Posterior vena cava (tissue), 2 donors: Measurements from ENCODE around the gene FNDC4. TPM values are rescaled to one million over a fixed set of nuclear protein-coding genes. Genes with fewer than 3 reads are reported as not detected.

Experiments used
- DNase-seq: peaks from one replicate; pipeline ENCODE4 v3.0.0-alpha.2; 2020; ENCODE audit warnings: low spot score
- intact Hi-C, 2 donors: fragments of 100-400 bp; cut with DNase I; formaldehyde crosslinking; loops; one replicate each; pipeline versions ENCODE4 v1.14.1 to v1.14.2; 2022 to 2023
- total RNA-seq, 2 donors: library from RNA; stranded (reverse); fragmentation: NEBNext Ultra II Directional; extraction: Animal tissue kit (Norgen Biotek cat#: 25700); gene quantifications; one replicate each; pipeline ENCODE4 v1.2.1, GENCODE V29; 2021
- donor health status: DM: yes; HTN: yes; CAD: no.
- donor health status: DM: yes; HTN: yes; CAD: no.

Gene FNDC4
- total RNA-seq, 2 donors from 2014 or later: 11.7 to 22.1 TPM

- intact Hi-C loops: loop anchor here in 1 of 2 donors (10.0 kb wide), 1 partner anchor 88 kb away; the partner anchor contains the start of gene ZNF512
- DNase-seq: peak; percentile 41
Observed at GRCh38 chr2:27496357-27497287, 1.6 kb upstream of the FNDC4 start, which contains the start of gene GCKR. Gene GCKR, plus strand, starts transcription at chr2:27496839. Its CDS starts 66 bp downstream, at chr2:27496905.

- DNase-seq: no peak
- intact Hi-C loops: loop anchor here in 1 of 2 donors (10.0 kb wide), 1 partner anchor 89 kb away; the partner anchor contains the start of gene ZNF512
Observed at GRCh38 chr2:27495840-27496356, 898 bp upstream of the FNDC4 start.

DNA sequence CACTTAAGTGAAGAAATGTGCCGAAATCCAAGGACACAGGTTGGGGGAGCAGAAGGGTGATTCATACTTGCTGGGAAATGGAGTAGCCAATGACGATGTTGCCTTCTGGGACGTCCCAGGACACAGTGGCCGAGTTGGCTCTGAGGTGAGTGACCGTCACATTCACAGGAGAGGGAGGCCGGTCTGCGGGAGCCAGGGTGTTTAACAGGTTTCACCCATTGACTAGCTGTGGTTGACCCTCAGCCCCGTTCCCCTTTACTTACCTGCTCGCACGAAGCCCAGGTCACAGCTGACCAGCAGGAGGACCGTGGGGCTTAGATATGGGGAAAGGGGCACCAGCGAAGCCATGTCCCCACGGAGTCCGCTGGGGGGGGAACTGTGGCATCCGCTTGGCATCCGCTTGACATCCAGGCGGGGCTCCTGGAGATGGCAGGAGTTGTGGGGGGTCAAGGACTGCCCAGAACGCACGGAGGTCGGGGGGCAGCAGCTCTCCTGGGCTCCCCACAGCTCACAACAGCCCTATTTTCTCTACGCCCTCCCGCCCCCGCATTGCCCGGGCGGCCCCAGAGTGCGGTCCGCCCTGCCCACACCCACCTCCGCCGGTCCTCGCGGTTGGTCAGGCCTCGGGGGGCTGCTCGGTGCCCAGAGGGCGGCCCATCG is 586 bp downstream of the FNDC4 start:
- peak; percentile 85 for DNase-seq
- intact Hi-C loops: loop anchor here in 1 of 2 donors (10.0 kb wide), 1 partner anchor 90 kb away; the partner anchor contains the start of gene ZNF512

DNA sequence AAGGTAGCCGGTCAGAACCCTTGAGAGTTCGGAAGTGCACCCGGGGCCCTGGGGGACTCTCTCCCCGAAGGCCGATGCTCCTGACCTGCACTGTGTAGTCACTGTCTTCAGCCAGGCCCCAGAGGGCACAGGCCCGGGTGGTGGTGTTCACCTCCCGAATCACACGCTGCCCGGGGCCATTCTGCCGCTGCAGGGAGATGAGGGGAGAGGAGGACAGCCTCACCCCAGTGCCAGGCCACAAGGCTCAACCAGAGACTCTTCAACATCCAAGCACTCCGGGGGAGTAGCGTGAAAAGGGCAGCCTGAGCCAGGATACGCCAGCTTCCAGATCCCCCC is 1.1 kb downstream of the FNDC4 start:
- DNase-seq: peak; percentile 78

GRCh38 chr2:27492557-27492956 is 2.4 kb downstream of the FNDC4 start:
- intact Hi-C loops: loop anchor here in 1 of 2 donors (10.0 kb wide), 1 partner anchor 92 kb away; the partner anchor contains the start of gene ZNF512

More for the DNA sequence above, 1.1 kb downstream of the FNDC4 start:
- intact Hi-C loops: loop anchor here in 1 of 2 donors (10.0 kb wide), 1 partner anchor 91 kb away; the partner anchor contains the start of gene ZNF512

GRCh38 chr2:27489498-27490397 is 5.3 kb downstream of the FNDC4 start, which contains the start of gene IFT172:
Gene IFT172, minus strand, starts transcription at chr2:27489743. Its CDS starts 90 bp downstream, at chr2:27489653.
- intact Hi-C loops: loop anchor here in 1 of 2 donors (10.0 kb wide), 1 partner anchor 95 kb away; the partner anchor contains the start of gene ZNF512
- DNase-seq: peak; percentile 99

More at GRCh38 chr2:27492557-27492956, 2.4 kb downstream of the FNDC4 start:
- no peak for DNase-seq

- intact Hi-C loops: no loop called here
- DNase-seq: peak; percentile 37
Observed at GRCh38 chr2:27489118-27489497, 5.9 kb downstream of the FNDC4 start.

- intact Hi-C loops: no loop called here
- no peak for DNase-seq
Observed at GRCh38 chr2:27485496-27485895, 9.5 kb downstream of the FNDC4 start.

DNA sequence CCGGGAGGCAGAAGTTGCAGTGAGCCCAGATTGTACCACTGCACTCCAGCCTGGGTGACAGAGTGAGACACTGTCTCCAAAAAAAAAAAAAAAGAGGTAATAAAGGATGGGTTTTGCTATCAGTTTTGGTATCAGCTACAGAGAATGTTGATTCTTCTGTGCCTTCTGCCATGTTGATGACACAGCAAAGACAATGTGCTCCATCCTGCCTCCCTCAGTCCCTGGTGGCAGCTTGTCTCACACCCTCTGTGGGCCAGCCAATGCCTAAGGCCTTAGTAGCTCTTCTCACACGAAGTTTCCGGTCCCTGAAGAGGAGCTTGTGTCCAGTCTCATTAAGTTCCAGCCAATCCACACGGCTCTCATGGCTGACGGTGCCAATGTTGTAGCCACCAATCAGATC is 23.0 kb downstream of the FNDC4 start:
- intact Hi-C loops: no loop called here
- DNase-seq: no peak

- intact Hi-C loops: no loop called here
- no peak for DNase-seq
Observed at GRCh38 chr2:27464443-27464842, 30.6 kb downstream of the FNDC4 start.

DNA sequence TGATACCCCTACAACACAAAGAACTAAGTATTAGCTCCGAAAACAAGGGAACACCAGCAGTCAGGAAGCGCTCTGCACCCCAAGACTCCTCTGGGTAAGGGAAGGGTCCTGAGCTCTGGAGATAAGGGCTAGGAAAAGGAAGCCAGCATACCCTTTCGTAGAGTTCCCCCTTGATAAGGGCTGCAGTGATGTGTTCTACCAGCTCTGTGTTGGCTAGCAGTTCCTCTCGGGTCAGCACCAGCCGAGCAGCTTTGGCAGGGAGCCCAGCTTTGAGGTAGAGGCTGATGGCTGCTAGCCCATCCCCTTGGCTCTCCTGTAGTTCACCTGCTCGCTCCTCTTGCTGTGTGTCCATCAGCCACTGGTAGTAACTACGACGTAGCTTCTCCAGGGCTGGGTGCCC is 33.9 kb downstream of the FNDC4 start:
- intact Hi-C loops: no loop called here
- no peak for DNase-seq

GRCh38 chr2:27453968-27454367 is 41.0 kb downstream of the FNDC4 start:
- DNase-seq: no peak
- intact Hi-C loops: no loop called here

- DNase-seq: no peak
- intact Hi-C loops: no loop called here
Observed at GRCh38 chr2:27451095-27451494, 43.9 kb downstream of the FNDC4 start.

DNA sequence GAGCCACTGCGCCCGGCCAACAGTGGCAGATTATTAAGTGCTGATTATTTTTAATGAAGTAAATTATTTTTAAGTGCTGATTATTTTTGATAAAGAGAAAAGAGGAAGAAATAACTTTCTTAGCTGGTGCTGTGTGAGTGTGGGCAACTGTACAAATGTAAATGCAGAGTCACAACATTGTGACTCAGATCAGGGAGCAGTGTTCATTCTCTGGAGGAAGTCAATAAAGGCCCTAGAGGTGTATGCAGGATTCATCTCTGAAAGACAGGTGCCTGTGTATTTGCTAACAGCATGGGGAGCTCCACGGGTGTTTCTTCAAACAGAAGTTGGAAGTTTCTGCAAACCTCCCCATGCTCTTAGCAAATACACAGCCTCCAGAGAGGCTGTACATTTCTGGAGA is 46.6 kb downstream of the FNDC4 start:
- intact Hi-C loops: no loop called here
- no peak for DNase-seq

GRCh38 chr2:27446057-27446456 is 48.9 kb downstream of the FNDC4 start:
- no peak for DNase-seq
- intact Hi-C loops: no loop called here

DNA sequence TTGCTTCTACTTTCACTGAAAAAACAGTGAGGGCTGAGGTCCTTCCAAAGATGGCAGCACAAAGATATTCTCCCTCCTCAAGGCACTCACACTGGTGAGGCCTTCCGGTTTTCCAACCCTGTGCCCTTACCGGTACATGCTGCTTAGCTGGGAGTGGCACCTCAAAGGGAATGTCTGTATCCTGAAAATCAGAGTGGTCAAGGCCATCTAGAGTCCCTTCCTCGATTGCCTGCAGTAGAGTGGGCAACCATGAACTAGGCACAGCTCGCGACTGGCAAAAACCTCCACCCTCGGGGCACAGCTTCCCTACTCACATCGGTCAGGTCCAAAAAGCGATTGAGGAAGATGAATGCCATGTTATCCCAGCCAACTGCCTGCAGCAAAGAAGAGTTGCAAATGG is 49.4 kb downstream of the FNDC4 start:
- DNase-seq: no peak
- intact Hi-C loops: no loop called here

- no peak for DNase-seq
- intact Hi-C loops: no loop called here
Observed at GRCh38 chr2:27445155-27445554, 49.8 kb downstream of the FNDC4 start.

GRCh38 chr2:27442920-27443282 is 52.1 kb downstream of the FNDC4 start:
- DNase-seq: no peak
- intact Hi-C loops: no loop called here
